ENCODE results near the gene FRMPD1.

Gene FRMPD1

DNA sequence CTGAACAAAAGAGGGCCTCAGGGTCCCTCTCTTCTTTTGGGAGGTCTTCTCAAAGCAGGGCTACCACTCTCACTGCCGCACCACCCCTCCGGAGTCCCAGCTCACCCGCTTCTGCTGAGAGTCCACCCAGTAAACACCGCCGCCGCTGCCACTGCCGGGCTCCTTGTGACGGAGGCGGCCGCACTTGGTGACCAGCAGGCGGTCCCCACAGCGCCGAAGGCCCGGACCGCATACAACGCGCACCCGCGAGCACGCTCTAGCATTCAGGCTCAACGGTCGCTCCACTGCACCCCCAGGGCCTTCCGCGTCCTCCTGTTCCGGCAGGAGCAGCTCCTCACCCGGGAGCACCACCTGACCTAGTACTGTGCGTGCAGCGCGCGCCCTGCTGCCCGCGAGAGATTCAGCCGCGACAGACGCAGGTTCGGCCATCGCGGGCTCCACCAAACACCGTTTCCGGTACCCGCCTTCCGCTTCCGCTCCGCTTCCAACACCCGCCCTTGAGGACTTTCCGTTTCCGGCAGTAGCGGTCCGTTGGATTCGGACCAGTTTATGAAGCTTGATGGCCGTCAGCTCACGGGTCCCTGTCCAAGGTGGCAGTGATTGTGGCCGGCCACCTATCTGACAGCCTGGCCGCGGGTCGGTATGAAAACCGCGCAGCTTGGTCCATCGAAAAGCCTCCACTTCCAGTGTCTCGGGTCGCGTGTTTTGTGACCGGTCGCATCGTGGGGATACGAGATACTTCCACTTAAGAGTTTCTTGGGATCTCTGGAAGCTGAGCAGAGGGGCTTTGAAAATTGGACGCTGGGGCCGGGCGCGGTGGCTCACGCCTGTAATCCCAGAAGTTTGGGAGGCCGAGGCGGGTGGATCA, 134.1 kb downstream of the FRMPD1 start, which contains the start of gene EXOSC3:
Gene EXOSC3 (minus strand): TSS at position 449 of the 868 bp plus-strand sequence. CDS start 20 bp downstream, at position 429.
- DNase-seq (ENCODE audit: low read depth) = peak; percentile 85

DNA sequence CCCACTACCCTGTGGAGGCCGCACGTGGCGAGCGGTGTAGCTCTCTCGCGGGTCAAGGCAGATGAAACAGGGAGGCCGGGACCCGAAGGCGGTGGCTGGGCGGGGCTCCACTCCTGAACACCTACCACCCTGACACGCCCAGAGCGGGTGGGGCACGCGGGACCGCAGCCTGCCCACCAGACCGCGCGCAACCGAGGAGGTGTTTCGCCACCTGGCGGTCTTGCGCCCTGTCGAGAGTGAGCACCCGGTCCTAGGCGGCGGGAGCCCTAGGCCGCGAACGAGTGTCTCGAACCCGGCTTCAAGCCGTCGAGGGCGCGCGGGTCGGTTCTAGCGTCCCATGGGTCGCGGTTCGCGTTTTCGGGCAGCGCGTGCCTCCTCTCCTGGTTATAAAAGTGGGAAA, 136.3 kb downstream of the FRMPD1 start:
- DNase-seq (ENCODE audit: low read depth) = no peak

DNA sequence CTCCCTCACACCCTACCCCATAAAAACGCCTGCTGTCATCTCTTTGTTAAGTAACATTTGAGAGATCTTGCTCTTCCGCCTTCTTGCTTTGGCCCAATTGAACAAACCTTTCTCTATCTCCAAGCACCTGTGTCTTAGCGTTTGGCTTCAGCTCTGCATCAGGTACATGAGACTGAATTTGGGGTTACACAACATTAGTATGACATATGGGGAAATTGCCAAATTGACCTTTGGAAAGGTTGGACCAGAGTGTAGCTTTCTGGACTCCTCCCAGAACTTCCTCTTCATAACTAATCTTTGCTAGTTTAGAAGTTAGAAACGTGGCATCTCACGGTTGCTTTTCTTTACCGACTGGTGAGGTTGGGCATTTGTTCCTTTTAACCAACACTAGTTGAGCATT, 137.6 kb downstream of the FRMPD1 start:
- no peak for DNase-seq (ENCODE audit: low read depth)

DNA sequence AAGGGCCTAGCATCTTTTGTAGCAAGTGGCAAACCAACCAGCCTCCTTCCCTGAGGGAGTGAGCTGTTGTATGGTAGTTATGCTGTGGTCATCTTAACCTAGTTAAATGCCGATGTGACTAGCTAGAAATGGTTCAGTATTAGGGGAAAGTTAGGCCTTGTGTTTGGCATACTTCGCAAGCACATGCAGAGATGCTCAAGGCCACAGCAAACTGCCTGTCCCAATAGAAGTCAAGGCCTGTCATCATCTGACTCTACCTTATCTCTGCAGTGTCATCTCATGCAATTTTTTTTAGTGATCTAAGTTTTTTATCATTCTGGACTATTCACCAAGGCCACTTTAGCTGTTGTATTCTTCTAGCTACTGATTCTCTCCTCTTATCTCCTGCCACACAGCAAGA, 139.3 kb downstream of the FRMPD1 start:
- DNase-seq (ENCODE audit: low read depth) = no peak

DNA sequence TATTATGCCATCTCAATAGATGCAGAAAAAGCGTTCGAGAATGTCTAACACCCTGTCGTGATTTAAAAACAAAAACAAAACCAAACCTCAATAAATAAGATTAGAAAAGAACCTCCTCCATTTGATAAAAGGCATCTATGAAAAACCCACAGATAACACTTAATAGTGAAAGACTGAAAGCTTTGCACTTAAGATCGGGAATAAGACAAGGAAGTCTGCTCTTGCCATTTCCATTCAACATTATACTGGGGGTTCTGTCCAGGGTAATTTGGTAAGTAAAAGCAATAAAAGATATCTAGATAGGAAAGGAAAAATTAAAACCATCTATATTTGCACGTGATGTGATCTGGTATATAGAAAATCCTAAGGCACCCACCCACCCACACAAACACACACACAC, 141.4 kb downstream of the FRMPD1 start:
- no peak for DNase-seq (ENCODE audit: low read depth)

DNA sequence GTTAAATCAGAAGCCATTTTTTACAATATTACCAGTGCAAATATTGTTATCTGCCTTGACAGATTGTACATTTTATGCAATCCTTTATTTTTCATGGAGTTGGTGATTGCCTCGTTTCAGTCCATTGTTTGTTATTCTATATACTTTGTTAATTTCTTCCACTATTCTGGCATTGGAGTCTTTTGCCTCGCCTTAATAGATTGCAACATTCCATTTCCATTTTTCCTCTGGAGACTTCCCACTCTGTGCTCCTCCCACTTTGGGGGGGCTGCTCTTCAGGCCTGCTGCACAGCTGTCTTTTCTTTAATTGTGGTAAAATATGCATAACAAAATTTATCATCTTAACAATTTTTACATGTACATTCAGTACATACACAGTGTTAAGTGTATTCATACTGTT, 145.5 kb downstream of the FRMPD1 start:
- no peak for DNase-seq (ENCODE audit: low read depth)
